ENCODE results near the gene EIF2B4. TPM values are rescaled to one million over a fixed set of nuclear protein-coding genes. Genes with fewer than 3 reads are reported as not detected.
"Not testable (repeated sequence)": the region's sequence is repeated elsewhere in the genome, so short reads cannot be mapped to it uniquely, and the experiment has no call there.

The EIF2B4 gene
- polyA plus RNA-seq, 3 donors from 2014 or later: 21.3 to 33.1 (median 24.7) TPM

DNA sequence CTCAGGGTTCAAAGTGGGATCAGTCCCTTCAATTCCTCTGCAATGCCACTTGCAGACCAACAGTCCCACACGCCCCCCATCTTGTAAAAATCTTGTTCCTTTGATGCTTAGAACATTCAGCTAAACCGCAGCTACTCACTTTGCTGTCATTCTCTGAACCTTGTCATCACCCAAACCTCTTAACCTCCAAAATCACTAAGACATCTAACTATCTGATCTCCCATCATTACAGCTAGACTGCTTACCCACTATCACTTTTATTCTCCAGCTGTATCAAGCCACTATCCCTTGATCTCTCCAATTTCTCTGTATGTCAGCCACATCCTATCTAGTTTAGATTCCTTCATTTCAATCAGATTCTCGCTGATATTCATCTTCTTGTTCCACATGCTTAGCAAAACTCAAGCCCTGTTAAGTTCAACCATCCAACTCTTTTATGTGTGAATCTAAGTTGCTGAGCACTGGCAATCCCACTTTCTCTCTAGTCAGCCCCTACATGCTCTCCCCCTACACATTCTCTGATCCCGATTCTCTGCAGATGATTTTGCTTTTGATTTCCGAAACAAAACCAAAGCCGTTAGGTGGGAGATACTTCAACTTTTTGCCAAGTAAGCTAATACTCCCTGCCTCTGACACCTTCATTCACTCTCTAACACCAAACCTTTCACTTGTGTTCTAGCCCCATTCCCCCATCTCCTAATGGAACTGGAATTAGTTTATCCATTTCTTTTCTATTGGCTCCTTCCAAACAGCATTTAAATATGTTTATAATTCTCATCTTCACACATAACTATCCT, 18.1 kb downstream of the EIF2B4 start:
- no peaks in the 10 kb centered on the region for H3K36me3 Mint-ChIP-seq
- peaks cover 44 to 65% of the 10 kb centered on the region in 2 donors for H3K4me1 Mint-ChIP-seq
- H3K4me3 Mint-ChIP-seq: no peak overlapping the region
- DNase-seq: no peak
- no peaks in the 10 kb centered on the region for H3K9me3 Mint-ChIP-seq
- H3K27me3 Mint-ChIP-seq (ENCODE audit: low read depth in 3 of 3): peaks cover 6 to 10% (median 7%) of the 10 kb centered on the region in 3 donors
- H3K27ac Mint-ChIP-seq: peak overlapping the region in 5 of 6 donors; percentile 7 to 24 (median 9)

DNA sequence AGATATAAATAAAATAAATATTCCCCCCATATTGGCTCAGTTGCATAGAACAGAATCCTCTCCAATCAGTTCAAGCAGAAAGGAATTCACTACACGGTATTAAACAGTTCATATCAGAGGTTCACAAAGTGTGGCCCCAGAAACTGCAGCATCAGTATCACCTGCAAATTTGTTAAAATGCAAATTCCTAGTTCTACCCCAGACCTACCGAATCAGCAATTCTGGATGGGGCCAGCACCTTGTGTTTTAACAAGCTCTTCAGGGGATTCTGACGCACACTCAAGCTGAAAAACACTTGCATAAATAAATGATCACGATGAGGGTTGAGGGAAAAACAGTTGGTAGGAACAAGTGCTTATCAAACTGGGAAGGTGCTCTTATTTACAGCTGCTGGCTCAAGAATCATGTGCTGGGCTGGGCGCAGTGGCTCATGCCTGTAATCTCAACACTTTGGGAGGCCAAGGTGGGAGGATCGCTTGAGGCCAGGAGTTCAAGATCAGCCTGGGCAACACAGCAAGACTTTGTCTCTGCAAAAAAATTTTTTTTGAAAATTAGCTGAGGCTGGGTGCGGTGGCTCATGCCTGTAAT, 19.9 kb downstream of the EIF2B4 start:
- no peak for DNase-seq
- Mint-ChIP-seq H3K36me3 (no peaks in the 10 kb centered on the region), H3K4me3 (no peak overlapping the region), H3K4me1 (peaks cover 30 to 53% of the 10 kb centered on the region in 2 donors), H3K27me3 (ENCODE audit: low read depth in 3 of 3) (peaks cover 0 to 1% (median 0%) of the 10 kb centered on the region in 3 donors), H3K27ac (peak overlapping the region in 1 of 6 donors; percentile 23), H3K9me3 (no peaks in the 10 kb centered on the region)

DNA sequence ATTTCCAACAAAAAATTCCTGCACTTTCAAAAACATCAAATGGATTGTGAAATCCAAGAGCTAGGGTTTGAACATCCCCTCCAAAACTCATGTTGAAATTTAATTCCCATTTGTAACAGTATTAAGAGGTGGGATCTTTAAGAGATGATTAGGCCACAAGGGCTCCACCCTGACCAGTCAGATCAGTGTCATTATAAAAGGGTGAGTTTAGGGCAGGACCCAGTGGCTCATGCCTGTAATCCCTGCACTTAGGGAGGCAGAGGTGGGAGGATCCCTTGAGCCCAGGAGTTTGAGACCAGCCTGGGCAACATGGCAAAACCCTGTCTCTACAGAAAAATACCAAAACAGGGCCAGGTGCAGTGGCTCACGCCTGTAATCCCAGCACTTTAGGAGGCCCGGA, 22.5 kb downstream of the EIF2B4 start:
- Mint-ChIP-seq H3K36me3 (peaks cover 0 to 4% (median 0%) of the 10 kb centered on the region in 3 donors), H3K27ac (no peak overlapping the region), H3K4me3 (no peak overlapping the region), H3K4me1 (peaks cover 24 to 41% of the 10 kb centered on the region in 2 donors), H3K9me3 (peaks cover 0 to 2% (median 0%) of the 10 kb centered on the region in 6 donors), H3K27me3 (ENCODE audit: low read depth in 3 of 3) (peaks cover 0 to 1% (median 0%) of the 10 kb centered on the region in 3 donors)
- DNase-seq: no peak

DNA sequence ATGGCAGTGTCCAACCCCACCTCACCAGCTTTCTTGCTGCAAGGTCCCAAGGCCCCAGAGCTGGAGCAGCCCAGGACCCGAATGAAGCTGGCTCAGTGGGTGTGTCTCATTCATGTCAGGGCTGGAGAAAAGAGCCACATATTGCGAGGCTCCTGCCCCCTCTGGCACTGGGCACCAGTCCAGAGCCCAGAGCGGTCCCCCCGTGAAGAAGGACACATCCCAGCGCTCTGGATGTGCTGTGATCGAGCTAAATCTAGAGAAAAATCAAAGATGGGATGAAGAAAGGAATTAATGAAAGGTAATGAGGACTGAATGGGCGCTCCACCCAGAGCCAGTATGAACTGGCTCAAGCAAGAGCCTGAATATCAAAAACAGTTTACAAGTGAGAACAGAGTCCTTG, 34.0 kb downstream of the EIF2B4 start:
- Mint-ChIP-seq H3K9me3 (no peaks in the 10 kb centered on the region), H3K36me3 (peaks cover 9 to 38% (median 24%) of the 10 kb centered on the region in 3 donors), H3K27me3 (ENCODE audit: low read depth in 3 of 3) (peaks cover 0 to 3% (median 0%) of the 10 kb centered on the region in 3 donors), H3K4me1 (no peaks in the 10 kb centered on the region), H3K27ac (no peak overlapping the region), H3K4me3 (no peak overlapping the region)
- no peak for DNase-seq

DNA sequence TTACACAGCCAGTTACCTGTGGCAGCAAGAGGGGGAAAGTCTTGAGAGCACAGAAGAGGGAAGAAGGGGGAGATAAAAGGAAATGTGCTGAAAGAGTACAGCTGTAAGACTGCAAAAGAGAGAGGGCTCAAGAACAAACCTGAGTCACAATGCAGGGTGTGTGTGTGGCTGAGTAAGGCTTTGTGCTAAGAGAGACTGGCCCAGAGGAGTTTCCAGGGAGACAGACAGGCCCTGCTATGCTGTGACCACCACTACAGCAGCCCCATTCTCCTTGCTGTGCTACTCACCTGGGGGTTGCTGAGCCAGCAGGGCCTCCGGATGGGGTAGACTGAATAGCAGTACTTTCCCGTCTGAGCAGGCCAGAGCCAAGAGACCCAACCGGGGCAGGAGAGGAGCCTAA, 34.8 kb downstream of the EIF2B4 start:
- H3K9me3 Mint-ChIP-seq: no peaks in the 10 kb centered on the region
- peaks cover 13 to 35% (median 24%) of the 10 kb centered on the region in 3 donors for H3K36me3 Mint-ChIP-seq
- H3K27me3 Mint-ChIP-seq (ENCODE audit: low read depth in 3 of 3): peaks cover 0 to 3% (median 0%) of the 10 kb centered on the region in 3 donors
- no peak overlapping the region for H3K4me3 Mint-ChIP-seq
- no peak for DNase-seq
- no peaks in the 10 kb centered on the region for H3K4me1 Mint-ChIP-seq
- H3K27ac Mint-ChIP-seq: peak overlapping the region in 1 of 6 donors; percentile 43

DNA sequence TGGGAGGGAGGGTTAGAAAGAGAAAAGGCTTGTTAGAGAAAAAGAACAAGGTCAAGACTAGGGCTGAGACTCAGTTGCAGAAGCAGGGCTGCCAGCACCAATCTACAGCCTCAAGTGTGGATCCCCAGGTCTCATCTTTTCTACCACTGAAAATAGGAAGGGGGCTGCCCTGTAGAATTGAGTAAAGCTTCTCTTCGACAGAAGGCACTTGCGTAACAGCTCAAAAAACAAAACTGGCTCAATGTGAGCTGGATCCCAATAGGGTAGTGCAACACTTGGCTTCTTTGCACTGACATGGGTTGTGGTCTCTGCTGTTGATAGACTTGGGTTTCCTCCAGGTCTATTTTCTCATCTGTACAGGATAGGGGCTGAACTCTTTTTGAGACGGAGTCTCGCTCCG, 45.4 kb downstream of the EIF2B4 start:
- H3K9me3 Mint-ChIP-seq: no peaks in the 10 kb centered on the region
- H3K27me3 Mint-ChIP-seq (ENCODE audit: low read depth in 3 of 3): peaks cover 2 to 4% (median 2%) of the 10 kb centered on the region in 3 donors
- peak overlapping the region in 5 of 6 donors; percentile 29 to 98 (median 57) for H3K27ac Mint-ChIP-seq
- peaks cover 10 to 26% (median 18%) of the 10 kb centered on the region in 3 donors for H3K36me3 Mint-ChIP-seq
- peak overlapping the region; percentile 3 to 96 (median 40) for H3K4me3 Mint-ChIP-seq
- no peak for DNase-seq
- peaks cover 23 to 36% of the 10 kb centered on the region in 2 donors for H3K4me1 Mint-ChIP-seq

DNA sequence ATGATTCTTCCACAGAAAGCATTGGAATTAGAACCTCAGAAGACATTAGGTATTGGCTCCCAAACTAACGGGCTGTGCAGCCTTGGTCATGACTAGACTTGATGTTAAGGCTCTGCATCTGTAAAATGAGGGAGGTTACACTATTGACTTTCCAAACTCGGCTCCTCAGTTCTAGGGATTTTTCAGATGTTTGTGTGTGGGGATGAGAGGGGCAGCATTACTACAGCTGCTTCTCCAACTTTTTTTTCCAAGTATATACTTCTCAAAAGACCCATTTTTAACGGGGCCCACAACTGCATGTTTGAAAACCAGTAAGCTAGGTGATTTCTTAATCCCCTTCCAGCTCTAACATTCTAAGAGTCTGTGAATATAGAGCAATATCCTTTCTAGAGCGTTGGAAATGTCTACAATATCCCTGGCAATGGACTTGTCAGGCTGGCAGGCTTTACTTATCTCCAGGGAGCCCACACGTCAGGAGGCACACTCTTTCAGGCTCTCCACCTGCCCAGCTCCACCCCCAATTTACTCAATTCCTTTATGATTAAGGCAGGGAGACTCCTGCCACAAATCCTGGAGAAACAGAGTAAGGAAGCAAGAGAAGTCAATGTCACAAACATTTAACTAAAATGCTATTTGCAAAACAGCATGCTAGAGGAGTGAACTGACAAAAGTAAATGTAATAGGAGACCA, 46.4 kb downstream of the EIF2B4 start:
- Mint-ChIP-seq H3K27ac (peak overlapping the region; percentile 97 to 99 (median 98)), H3K4me1 (peaks cover 23 to 36% of the 10 kb centered on the region in 2 donors), H3K36me3 (peaks cover 10 to 22% (median 15%) of the 10 kb centered on the region in 3 donors), H3K27me3 (ENCODE audit: low read depth in 3 of 3) (peaks cover 2 to 4% (median 2%) of the 10 kb centered on the region in 3 donors), H3K4me3 (peak overlapping the region; percentile 95 to 100 (median 96)), H3K9me3 (no peaks in the 10 kb centered on the region)
- no peak for DNase-seq

DNA sequence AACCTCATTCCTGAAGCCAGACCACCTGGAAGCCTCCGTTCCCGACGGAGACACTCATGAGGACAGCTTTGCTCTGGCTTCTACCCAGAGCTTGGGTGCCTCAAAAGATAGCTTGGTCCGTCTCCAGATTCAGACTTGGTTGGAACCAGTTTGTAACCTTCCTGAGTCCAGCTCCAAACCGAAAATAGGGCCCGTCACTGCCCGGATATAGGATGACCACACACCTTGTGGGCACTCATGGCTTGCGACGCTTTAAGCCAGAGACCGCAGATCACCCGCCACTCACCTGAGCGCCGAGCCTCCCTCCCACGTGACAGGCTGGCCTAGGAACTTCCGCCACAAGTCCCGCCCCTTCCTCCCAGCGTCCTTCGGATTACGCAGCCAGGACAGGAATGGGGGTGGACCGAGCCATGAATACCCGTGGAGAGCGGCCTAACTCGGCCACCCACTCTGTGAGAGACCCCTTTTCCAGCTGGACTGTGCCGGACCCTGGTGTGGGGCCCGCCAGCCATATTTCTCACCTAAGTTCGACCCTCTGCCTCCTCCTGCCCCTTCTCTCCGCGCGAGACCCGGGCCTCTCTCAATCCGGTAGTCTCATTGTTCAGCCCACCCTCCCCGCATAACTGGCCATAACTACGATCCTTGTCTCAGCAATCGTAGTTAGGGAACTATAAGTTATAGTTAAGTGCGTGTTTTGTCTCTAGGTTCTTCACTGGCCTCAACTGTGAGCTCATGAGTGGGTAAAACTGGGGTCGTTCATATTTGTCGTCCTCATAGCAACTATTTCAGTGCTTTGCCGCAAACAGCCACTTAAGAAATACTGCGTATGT, 47.2 kb downstream of the EIF2B4 start, which contains the start of gene MPV17:
TSS of gene MPV17 (minus strand) at position 332 of the 830 bp plus-strand sequence. CDS start 580 bp downstream, outside the sequence.
- peak within 1 kb of the TSS; percentile 97 to 99 (median 98) for H3K27ac Mint-ChIP-seq
- H3K4me3 Mint-ChIP-seq: peak within 1 kb of the TSS; percentile 95 to 100 (median 96)
- H3K4me1 Mint-ChIP-seq: peaks cover 23 to 36% of the 10 kb centered on the region in 2 donors
- H3K27me3 Mint-ChIP-seq (ENCODE audit: low read depth in 3 of 3): peaks cover 2 to 4% (median 2%) of the 10 kb centered on the region in 3 donors
- H3K36me3 Mint-ChIP-seq: peaks cover 10 to 16% (median 10%) of the 10 kb centered on the region in 3 donors
- DNase-seq: peak; percentile 79 to 82 (median 82)
- H3K9me3 Mint-ChIP-seq: no peaks in the 10 kb centered on the region

DNA sequence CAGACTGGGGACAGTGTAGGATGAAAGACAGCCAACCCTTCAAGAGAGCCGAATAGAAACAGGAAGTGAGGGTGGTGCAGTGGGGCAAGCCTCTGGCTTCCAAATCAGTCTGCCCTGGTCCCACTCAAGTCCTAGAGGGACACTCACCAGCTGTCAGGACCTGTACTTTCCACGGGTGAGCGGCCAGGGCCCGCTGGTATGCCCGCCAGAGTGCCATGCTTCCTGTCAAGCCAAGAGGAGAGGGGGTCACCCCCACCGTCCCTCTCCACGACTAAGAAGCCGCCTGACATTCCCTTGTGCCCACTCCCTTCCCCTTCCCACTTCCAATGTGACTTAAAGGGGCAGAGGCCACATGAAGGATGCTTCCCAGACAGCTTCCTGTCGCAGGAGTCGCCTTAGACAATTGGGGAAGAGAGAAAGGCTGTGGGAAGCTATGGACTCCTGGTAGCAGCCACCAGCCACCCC, 47.8 kb downstream of the EIF2B4 start:
- Mint-ChIP-seq H3K27me3 (ENCODE audit: low read depth in 3 of 3) (peaks cover 2 to 4% (median 2%) of the 10 kb centered on the region in 3 donors), H3K4me1 (peaks cover 23 to 36% of the 10 kb centered on the region in 2 donors), H3K27ac (peak overlapping the region; percentile 97 to 99 (median 98)), H3K36me3 (peaks cover 7 to 16% (median 15%) of the 10 kb centered on the region in 3 donors), H3K4me3 (peak overlapping the region; percentile 95 to 100 (median 96)), H3K9me3 (no peaks in the 10 kb centered on the region)
- DNase-seq: peak in 1 of 3 donors; percentile 4

DNA sequence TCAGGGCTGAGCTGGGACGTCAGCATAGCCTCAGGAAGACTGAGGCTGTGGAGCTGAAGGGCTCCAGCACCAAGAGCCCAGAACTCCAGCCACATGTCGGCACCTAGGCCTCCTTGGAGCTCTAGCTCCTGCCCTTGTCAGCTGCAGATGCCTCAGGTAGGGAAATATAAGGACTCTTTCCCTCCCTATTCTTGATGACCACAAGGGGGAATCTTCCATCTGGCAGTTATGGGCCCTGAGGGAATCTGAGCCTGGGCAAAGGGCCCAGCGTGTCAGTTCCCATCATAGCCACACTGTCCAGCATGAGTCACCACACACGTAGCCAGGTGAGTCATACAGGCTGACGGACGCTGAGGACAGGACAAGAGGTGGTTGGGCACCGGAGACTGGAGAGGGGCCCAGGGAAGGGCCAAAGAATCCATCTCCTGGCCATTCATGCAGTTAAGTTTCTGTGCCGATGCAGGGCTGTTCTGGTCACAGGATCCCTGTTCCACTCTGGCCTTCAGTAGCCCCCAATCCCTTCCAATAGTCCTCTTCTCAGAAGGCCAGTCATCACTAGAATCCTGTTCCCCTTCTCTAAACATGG, 49.1 kb downstream of the EIF2B4 start:
- peak overlapping the region in 2 of 6 donors; percentile 49 to 99 for H3K27ac Mint-ChIP-seq

DNA sequence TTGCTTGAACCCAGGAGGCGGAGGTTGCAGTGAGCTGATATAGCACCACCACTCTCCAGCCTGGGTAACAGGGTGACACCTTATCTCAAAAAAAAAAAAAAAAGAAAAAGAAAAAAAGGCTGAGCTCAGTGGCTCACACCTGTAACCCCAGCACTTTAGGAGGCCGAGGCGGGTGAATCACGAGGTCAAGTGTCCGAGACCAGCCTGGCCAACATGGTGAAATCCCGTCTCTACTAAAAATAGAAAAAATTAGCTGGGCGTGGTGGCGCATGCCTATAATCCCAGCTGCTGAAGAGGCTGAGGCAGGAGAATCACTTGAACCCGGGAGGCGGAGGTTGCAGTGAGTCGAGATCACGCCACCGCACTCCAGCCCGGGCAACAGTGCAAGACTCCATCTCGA, 50.3 kb downstream of the EIF2B4 start:
- H3K27ac Mint-ChIP-seq; H3K36me3 Mint-ChIP-seq; H3K9me3 Mint-ChIP-seq; DNase-seq; H3K27me3 Mint-ChIP-seq (ENCODE audit: low read depth in 3 of 3); H3K4me3 Mint-ChIP-seq: not testable (repeated sequence)
- H3K4me1 Mint-ChIP-seq: peaks cover 23 to 36% of the 10 kb centered on the region in 2 donors

More for the DNA sequence above, 49.1 kb downstream of the EIF2B4 start:
- Mint-ChIP-seq H3K9me3 (no peaks in the 10 kb centered on the region), H3K27me3 (ENCODE audit: low read depth in 3 of 3) (peaks cover 2 to 4% (median 2%) of the 10 kb centered on the region in 3 donors), H3K4me3 (peak overlapping the region in 1 of 5 donors; percentile 1), H3K4me1 (peaks cover 23 to 36% of the 10 kb centered on the region in 2 donors), H3K36me3 (peaks cover 0 to 5% (median 5%) of the 10 kb centered on the region in 3 donors)
- no peak for DNase-seq

DNA sequence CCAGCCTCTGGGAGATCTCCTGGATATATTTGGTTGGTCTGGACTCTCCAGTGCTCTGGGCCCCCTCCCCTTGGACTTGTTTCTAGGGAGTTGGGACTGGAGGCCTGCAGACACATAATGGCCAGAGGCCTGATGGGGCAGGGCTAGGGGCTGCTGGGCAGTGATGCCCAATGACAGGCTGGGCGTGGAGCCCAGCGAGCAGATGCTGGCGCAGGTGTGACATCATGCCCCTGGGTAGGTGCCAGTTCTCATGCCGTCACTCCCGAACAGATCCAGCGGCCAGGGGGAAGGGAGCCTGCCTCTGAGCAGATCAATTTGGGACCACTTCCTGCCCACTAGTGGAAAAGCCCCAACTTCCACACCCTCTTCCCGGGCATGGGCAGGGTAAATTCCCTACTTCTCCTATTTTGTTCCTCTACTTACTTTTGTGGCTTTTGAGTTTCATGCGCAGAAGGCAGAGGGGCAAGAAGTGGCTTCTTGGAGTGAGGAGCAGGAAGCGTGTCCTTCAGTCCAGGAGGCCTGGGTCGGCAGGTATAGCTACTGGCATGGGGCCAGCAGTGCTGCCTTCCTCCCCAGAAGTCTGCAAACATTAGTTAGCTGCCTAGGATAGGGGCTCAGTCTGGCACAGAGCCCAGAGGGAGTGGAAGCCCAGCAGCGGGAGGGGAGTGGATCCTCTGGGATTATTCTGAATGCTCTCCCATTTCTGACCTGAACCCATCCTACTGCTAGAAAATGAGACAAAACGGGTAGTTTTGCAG, 53.3 kb downstream of the EIF2B4 start:
- Mint-ChIP-seq H3K36me3 (peaks cover 0 to 5% (median 0%) of the 10 kb centered on the region in 3 donors), H3K27me3 (ENCODE audit: low read depth in 3 of 3) (peaks cover 0 to 1% (median 0%) of the 10 kb centered on the region in 3 donors), H3K9me3 (no peaks in the 10 kb centered on the region), H3K4me3 (no peak overlapping the region), H3K4me1 (peaks cover 7 to 8% of the 10 kb centered on the region in 2 donors), H3K27ac (no peak overlapping the region)
- no peak for DNase-seq

Measured in immature natural killer cell (primary cell).